Smooth muscle cell of the pulmonary artery (primary cell): Measurements from ENCODE around the gene FAHD1. TPM values are rescaled to one million over a fixed set of nuclear protein-coding genes. Genes with fewer than 3 reads are reported as not detected.

ENCODE experiments used
- total RNA-seq: library from RNA; depleted of rRNA; stranded (reverse); fragments of >200 nt; gene quantifications from 2 replicates; pipeline ENCODE4 v1.2.3, GENCODE V29; 2014

The FAHD1 gene
- total RNA-seq = 59.8 and 96.2 TPM in 2 replicates

DNA sequence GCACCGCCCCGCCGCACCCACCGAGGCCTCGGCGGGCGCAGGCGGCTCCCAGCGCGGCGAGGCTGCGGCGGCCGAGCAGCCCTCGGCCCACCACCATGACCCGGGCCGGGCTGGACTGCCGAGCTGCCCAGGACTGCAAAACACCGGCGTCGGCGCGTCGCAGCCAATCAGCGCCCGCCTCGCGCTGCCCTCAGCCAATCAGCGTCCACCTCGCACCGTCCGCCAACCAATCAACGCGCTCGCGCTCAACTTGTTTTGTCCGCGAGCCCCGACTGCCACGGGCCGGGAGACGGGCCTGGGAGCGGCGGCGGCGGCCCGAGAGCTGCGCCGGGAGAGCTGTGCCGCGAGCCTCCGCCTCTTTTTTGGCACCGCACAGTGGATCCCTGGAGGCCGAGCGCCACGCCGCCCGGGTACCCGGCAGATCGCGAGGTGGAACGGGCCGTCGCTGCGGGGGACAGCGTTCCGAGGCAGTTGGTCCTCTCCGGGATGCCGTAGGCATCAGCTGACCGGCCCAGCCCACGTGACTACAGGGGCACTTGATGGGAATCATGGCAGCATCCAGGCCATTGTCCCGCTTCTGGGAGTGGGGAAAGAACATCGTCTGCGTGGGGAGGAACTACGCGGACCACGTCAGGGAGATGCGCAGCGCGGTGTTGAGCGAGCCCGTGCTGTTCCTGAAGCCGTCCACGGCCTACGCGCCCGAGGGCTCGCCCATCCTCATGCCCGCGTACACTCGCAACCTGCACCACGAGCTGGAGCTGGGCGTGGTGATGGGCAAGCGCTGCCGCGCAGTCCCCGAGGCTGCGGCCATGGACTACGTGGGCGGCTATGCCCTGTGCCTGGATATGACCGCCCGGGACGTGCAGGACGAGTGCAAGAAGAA lies at the start of gene FAHD1, which contains the start of gene HAGH:
Gene FAHD1, plus strand, starts transcription at position 516 of the 883 bp plus-strand sequence. Its CDS starts 33 bp downstream, at position 549.
Gene HAGH, minus strand, starts transcription at position 135 of the 883 bp plus-strand sequence. Its CDS starts 38 bp downstream, at position 97.

DNA sequence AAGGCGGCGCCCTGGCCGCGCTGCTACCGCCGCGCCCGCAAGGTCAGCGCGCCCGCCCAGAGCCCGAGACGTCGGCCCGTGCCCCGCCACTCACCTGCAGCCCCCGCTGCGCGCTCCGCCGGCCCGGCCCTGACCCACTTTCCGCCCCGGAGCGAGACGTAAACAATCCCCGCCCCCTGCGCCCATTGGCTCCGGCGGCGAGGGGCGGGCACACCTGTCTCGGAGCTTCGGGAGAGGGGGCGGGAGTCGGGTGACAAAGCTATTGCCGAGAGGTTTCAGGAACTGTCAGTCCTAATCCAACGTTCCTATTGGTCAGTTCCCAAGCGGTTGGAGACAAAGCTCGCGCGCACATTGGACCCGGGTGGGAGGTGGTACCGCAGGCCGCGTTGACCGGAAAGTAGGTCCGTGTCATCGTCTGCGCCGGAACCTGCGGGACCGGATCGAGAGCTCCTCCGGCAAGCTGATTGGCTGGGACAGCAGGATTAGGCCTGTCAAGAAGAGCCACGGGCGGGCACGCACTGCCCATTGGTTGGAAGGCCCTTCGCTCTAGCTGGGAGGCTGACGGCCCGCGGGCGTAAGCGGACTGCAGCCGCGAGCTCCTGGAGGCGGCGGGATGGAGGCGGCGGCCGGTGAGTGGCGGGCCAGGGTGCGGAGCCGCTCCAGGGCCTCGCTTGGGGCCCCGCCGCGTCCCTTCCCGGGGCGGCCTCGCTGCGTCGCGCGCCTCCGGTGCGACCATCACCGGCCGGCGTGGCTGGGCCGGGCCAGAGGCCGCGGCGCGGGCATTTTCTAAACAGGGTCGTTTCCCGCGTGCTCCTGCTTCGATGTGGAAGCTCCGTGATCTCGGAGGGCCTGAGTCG lies 44.4 kb upstream of the FAHD1 start, which contains the start of the genes NUBP2 and SPSB3:
Gene NUBP2, plus strand, starts transcription at position 553 of the 857 bp plus-strand sequence. Its CDS starts 61 bp downstream, at position 614.
Gene SPSB3, minus strand, starts transcription at position 164 of the 857 bp plus-strand sequence. CDS start 1,088 bp downstream, outside the sequence.

DNA sequence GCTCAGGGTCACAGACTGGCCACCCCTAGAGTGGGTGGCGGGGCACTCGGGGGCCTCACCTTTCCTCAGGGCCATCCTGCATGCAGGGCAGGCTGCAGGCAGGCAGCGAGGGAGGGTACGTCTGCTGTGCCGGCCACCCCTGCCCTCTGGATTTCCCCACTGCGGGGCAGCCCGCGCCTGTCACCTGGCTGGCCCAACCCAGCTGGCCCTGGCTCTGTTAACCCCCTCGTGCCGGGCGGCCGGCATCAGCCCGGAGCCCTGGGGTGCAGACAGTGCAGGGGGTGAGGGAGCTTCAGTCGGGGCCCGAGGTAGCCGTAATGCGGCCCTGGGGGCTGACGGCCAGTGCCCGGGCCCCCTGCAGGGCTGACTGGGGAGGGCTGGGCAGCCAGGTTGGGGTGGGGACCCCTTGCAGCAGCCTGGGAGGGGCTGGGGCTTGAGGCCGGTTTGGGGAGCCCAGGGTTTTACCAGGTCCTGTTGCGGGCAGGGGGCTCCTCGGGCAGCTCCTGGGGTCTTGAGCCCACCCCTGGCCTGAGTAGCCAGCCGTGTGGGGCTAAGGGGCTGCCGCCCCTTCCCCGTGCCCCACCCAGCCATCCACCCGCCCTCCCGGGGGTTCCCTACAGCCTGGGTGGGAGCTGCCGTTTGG lies 33.3 kb upstream of the FAHD1 start, which contains the start of gene IGFALS:
Gene IGFALS, minus strand, starts transcription at position 128 of the 643 bp plus-strand sequence. Its CDS starts 53 bp downstream, at position 75.

DNA sequence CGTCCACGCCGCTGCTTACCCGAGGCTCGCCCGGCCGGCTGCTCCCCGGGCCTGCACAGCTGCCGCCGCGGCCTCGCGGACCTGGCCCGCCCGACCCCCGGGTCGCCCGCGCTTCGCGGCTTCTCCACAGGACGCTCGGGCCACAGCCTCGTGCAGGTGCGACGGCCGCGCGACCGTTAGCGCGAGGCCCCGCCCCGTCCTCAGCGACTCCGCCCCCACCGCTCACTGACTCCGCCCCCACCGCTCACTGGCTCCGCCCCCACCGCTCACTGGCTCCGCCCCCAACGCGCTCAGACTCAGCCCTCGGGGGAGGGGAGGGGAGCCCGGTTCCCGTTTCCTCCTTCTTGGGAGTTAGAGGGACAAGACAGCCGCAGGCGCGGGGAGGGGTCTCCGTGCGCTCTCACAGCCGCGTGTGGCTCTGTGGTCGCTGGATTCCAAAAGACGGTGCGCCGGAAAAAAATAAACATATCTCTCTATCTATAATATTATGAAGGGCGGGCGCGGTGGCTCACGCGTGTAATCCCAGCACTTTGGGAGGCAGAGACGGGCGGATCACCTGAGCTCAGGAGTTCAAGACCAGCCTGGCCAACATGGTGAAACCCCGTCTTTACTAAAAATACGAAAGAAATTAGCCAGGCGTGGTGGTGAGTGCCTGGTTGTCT lies 45.1 kb downstream of the FAHD1 start, which contains the start of gene MEIOB:
Gene MEIOB, minus strand, starts transcription at position 191 of the 662 bp plus-strand sequence. CDS start 3,989 bp downstream, outside the sequence.

Other genes with a start within 250 kb of the FAHD1 start
- gene IFT140, start 215.1 kb upstream of the FAHD1 start, total RNA-seq = 40.2 and 47.0 TPM in 2 replicates
- gene CRAMP1, start 214.8 kb upstream of the FAHD1 start, total RNA-seq = 8.7 and 10.2 TPM in 2 replicates
- gene JPT2, start 148.9 kb upstream of the FAHD1 start, total RNA-seq = 32.5 and 36.1 TPM in 2 replicates
- gene MAPK8IP3, start 121.0 kb upstream of the FAHD1 start, total RNA-seq = 34.4 and 48.0 TPM in 2 replicates
- 45.3 and 61.7 TPM in 2 replicates for gene NME3, start 55.7 kb upstream of the FAHD1 start, total RNA-seq
- 8.5 and 15.9 TPM in 2 replicates for gene EME2, start 54.4 kb upstream of the FAHD1 start, total RNA-seq
- gene MRPS34, start 54.1 kb upstream of the FAHD1 start, total RNA-seq = 42.2 and 57.1 TPM in 2 replicates
- gene SPSB3, start 44.6 kb upstream of the FAHD1 start, total RNA-seq = 30.7 and 34.6 TPM in 2 replicates
- 43.3 and 54.7 TPM in 2 replicates for gene NUBP2, start 44.2 kb upstream of the FAHD1 start, total RNA-seq
- gene IGFALS, start 33.5 kb upstream of the FAHD1 start, total RNA-seq = 0.17 TPM in 1 of 2 replicates, not detected in the other
- 50.2 and 86.0 TPM in 2 replicates for gene HAGH, start 381 bp upstream of the FAHD1 start, total RNA-seq
- gene MEIOB, start 45.0 kb downstream of the FAHD1 start, total RNA-seq = not detected in 2 replicates
- gene HS3ST6, start 91.2 kb downstream of the FAHD1 start, total RNA-seq = not detected in 2 replicates
- gene MSRB1, start 116.0 kb downstream of the FAHD1 start, total RNA-seq = 5.0 and 7.1 TPM in 2 replicates
- gene RPL3L, start 127.5 kb downstream of the FAHD1 start, total RNA-seq = 0.07 TPM in 1 of 2 replicates, not detected in the other
- 123 and 126 TPM in 2 replicates for gene NDUFB10, start 132.3 kb downstream of the FAHD1 start, total RNA-seq
- gene RPS2, start 137.6 kb downstream of the FAHD1 start, total RNA-seq = 1,723 and 1,779 TPM in 2 replicates
- not detected in 2 replicates for gene RNF151, start 139.7 kb downstream of the FAHD1 start, total RNA-seq
- gene TBL3, start 144.8 kb downstream of the FAHD1 start, total RNA-seq = 43.1 and 56.3 TPM in 2 replicates
- not detected in 2 replicates for gene NOXO1, start 154.3 kb downstream of the FAHD1 start, total RNA-seq
- 8.1 and 15.1 TPM in 2 replicates for gene GFER, start 157.0 kb downstream of the FAHD1 start, total RNA-seq
- gene SYNGR3, start 162.8 kb downstream of the FAHD1 start, total RNA-seq = 4.0 and 12.5 TPM in 2 replicates
- 16.4 and 29.0 TPM in 2 replicates for gene ZNF598, start 182.6 kb downstream of the FAHD1 start, total RNA-seq
- gene NPW, start 192.6 kb downstream of the FAHD1 start, total RNA-seq = 0.85 and 1.0 TPM in 2 replicates
- 66.8 and 76.2 TPM in 2 replicates for gene NHERF2, start 199.7 kb downstream of the FAHD1 start, total RNA-seq
- gene NTHL1, start 220.6 kb downstream of the FAHD1 start, total RNA-seq = 19.2 and 22.6 TPM in 2 replicates
- 57.9 and 73.0 TPM in 2 replicates for gene TSC2, start 220.8 kb downstream of the FAHD1 start, total RNA-seq